ENCODE measurements around the gene KPNA6. TPM values are rescaled to one million over a fixed set of nuclear protein-coding genes. Genes with fewer than 3 reads are reported as not detected.
"Not testable (repeated sequence)": the region's sequence is repeated elsewhere in the genome, so short reads cannot be mapped to it uniquely, and the experiment has no call there.

KPNA6 gene
- total RNA-seq, 4 donors from 2014 or later, result 26.9 to 69.9 (median 38.5) TPM

- intact Hi-C loops (cut with DNase I; ENCODE audit: low total_unique reads), result no loop called here
- no peaks in the 10 kb centered on the region for H3K4me1 ChIP-seq
These were observed 51.3 kb downstream of the KPNA6 start for GRCh38 chr1:32159189-32159588.

GRCh38 chr1:32163405-32163804 lies 55.5 kb downstream of the KPNA6 start:
- DNase-seq, result no peak
- Histone ChIP-seq H3K27me3 (no peaks in the 10 kb centered on the region), H3K4me3 (no peak overlapping the region), H3K9me3 (no peaks in the 10 kb centered on the region), H3K36me3 (no peaks in the 10 kb centered on the region), H3K27ac (no peak overlapping the region), H3K4me1 (no peaks in the 10 kb centered on the region)
- intact Hi-C loops (cut with DNase I; ENCODE audit: low total_unique reads), result no loop called here
- TF ChIP-seq POLR2A (IDR thresholded peaks at IDR 0.05) (no peak), CTCF (IDR thresholded peaks at IDR 0.05) (no peak)

More at GRCh38 chr1:32159189-32159588, 51.3 kb downstream of the KPNA6 start:
- no peak for TF ChIP-seq POLR2A (IDR thresholded peaks at IDR 0.05)
- no peak for TF ChIP-seq CTCF (IDR thresholded peaks at IDR 0.05)
- Histone ChIP-seq H3K27ac (no peak overlapping the region), H3K4me3 (no peak overlapping the region), H3K27me3 (no peaks in the 10 kb centered on the region), H3K36me3 (no peaks in the 10 kb centered on the region), H3K9me3 (no peaks in the 10 kb centered on the region)
- DNase-seq, result no peak

DNA sequence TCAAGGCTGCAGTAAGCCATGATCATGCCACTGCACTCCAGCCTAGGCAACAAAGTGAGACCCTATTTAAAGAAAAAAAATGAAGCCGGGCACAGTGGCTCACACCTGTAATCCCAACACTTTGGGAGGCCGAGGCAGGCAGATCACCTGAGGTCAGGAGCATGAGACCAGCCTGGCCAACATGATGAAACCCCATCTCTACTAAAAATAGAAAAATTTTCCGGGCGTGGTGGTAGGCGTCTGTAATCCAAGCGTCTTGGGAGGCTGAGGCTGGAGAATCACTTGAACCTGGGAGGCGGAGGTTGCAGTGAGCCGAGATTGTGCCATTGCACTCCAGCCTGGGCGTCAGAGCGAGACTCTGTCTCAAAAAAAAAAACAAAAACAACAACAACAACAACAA lies 57.8 kb downstream of the KPNA6 start:
- H3K9me3 ChIP-seq; H3K36me3 ChIP-seq; H3K4me3 ChIP-seq; H3K27ac ChIP-seq; H3K4me1 ChIP-seq; H3K27me3 ChIP-seq; DNase-seq; intact Hi-C loops (cut with DNase I; ENCODE audit: low total_unique reads): not testable (repeated sequence)

DNA sequence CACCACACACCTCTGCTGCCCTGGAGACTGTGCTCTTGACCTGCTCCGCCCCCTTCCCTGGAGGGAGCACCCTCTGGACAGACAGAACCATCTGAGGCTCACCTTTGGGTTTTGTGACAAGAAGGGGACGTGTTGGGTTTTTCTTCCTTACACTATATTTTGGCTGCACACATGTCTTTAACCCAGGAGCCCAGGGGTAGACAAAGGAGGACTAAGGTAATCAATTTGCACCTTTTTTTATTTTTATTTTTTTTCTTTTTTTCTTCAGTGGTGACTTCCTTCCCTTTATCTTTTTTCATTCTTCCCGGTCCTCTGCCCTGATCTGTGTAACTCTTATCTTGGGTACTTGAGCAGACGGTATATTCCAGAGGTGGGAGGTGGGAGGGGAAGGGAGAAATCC lies 63.1 kb downstream of the KPNA6 start:
- no peak for DNase-seq
- H3K4me3 ChIP-seq, result no peak overlapping the region
- H3K36me3 ChIP-seq, result no peaks in the 10 kb centered on the region
- no peaks in the 10 kb centered on the region for H3K4me1 ChIP-seq
- peak overlapping the region in 1 of 2 donors; percentile 62 for H3K27ac ChIP-seq
- no peaks in the 10 kb centered on the region for H3K27me3 ChIP-seq
- TF ChIP-seq POLR2A (IDR thresholded peaks at IDR 0.05) (no peak), CTCF (IDR thresholded peaks at IDR 0.05) (no peak)
- intact Hi-C loops (cut with DNase I; ENCODE audit: low total_unique reads), result no loop called here
- H3K9me3 ChIP-seq, result no peaks in the 10 kb centered on the region

DNA sequence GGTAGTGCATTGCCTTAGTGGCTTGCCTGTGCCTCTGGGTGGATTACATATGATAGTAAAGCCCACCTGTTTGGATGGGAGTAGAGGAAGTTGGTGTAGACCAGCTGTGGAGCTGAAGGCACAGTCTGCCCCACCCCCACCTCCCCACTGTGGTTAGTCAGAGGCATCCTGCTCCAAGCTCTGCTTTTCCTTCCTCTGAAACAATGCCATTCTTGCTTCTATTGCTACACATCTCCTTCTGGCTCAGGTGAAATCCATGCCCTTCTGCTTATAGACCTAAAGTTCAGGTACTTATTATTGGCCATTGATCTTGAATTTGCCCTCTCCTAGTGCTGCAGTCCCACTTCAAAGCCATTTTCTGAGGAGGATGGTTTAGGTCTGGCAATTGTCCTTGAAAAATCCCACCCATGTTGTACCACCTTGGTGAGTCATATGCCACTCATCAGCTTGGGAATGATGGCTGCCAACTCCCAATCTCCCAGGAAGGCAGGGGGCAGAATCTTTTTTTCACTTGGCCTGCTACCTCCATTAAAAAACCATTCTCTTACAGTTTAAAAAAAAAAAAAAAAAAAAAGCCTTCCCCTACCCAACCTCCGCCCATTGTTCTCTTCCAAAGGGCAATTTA lies 64.9 kb downstream of the KPNA6 start:
- intact Hi-C loops (cut with DNase I; ENCODE audit: low total_unique reads), result no loop called here
- H3K4me1 ChIP-seq, result no peaks in the 10 kb centered on the region
- peak overlapping the region in 1 of 2 donors; percentile 62 for H3K27ac ChIP-seq
- TF ChIP-seq POLR2A (IDR thresholded peaks at IDR 0.05) (no peak), CTCF (IDR thresholded peaks at IDR 0.05) (no peak)
- H3K4me3 ChIP-seq, result no peak overlapping the region
- H3K9me3 ChIP-seq, result no peaks in the 10 kb centered on the region
- no peaks in the 10 kb centered on the region for H3K27me3 ChIP-seq
- H3K36me3 ChIP-seq, result no peaks in the 10 kb centered on the region
- no peak for DNase-seq

Measured in uterus (tissue), 4 donors.